ENCODE results near the gene NOP14.

The NOP14 gene

DNA sequence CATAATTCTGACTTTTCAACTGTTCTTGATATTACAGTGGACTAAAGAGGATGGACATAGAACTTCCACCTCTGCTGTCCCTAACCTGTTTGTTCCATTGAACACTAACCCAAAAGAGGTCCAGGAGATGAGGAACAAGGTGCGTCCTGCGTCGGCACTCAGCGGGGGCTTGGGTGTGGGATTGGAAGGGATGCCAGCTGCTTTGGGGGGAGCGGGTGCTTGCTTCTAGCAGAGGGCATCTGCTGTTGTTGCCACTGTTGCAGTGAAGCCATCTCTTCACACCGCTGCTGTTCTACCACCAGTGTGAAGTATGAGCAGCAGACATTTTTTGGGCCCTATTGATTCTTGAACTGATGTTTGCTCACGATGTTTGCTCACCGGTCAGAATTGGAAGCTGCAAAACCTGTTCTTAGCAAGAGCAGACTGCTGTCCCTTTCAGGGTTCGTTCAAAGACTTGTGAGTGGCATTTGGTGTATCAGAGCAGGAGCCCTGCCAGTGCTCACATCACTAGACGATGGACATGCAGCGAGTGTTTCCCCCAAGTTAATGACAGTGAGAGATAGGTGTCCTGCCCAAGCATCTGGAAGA, 55.4 kb downstream of the NOP14 start:
- no peak overlapping the region for H3K4me3 ChIP-seq (ENCODE audit: low read depth, low read length)
- TF ChIP-seq, protein P1, sequence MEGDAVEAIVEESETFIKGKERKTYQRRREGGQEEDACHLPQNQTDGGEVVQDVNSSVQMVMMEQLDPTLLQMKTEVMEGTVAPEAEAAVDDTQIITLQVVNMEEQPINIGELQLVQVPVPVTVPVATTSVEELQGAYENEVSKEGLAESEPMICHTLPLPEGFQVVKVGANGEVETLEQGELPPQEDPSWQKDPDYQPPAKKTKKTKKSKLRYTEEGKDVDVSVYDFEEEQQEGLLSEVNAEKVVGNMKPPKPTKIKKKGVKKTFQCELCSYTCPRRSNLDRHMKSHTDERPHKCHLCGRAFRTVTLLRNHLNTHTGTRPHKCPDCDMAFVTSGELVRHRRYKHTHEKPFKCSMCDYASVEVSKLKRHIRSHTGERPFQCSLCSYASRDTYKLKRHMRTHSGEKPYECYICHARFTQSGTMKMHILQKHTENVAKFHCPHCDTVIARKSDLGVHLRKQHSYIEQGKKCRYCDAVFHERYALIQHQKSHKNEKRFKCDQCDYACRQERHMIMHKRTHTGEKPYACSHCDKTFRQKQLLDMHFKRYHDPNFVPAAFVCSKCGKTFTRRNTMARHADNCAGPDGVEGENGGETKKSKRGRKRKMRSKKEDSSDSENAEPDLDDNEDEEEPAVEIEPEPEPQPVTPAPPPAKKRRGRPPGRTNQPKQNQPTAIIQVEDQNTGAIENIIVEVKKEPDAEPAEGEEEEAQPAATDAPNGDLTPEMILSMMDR (IDR thresholded peaks at IDR 0.05; ENCODE audit: low read depth, low read length), result no peak

DNA sequence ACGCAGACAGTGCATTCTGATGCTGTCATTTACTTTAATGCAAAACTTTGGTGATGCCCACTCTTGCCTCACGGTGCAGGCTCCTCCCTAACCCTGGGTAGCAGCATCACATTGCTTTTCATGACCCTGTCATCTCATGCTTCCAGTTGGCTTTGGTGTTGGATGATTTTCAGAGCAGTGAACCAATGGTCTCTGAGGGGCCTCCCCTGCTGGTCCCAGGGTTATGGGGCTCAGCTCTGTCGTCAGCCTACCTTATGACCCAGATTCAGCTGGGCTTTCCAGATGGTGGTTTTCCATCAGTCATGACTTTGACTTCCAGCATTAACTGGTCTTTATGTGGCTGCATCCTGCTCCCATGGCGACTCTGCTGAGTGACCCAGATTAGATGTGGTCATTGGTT, 56.0 kb downstream of the NOP14 start:
- H3K4me3 ChIP-seq (ENCODE audit: low read depth, low read length), result no peak overlapping the region
- TF ChIP-seq, protein P1 (IDR thresholded peaks at IDR 0.05; ENCODE audit: low read depth, low read length), result no peak

DNA sequence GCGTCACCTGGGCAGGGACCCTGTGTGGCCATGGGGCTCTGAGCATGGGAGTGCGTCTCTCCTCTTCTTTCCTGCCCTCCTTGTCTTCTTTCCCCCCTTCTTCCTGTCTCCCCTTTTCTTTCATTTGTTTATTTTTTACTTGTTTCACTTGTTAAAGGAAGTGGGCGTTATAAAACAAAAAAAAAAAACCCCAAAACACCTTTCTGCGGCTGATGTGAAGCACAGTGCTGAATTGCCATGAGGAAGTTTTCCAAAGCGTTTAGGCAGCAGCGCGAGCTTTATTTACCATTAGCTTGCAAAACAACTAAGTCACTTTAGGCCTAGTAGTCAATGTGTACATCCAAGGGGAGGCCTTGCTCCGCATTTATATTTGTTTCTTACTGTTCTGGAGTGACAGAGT, 57.0 kb downstream of the NOP14 start:
- no peak overlapping the region for H3K4me3 ChIP-seq (ENCODE audit: low read depth, low read length)
- TF ChIP-seq, protein P1 (IDR thresholded peaks at IDR 0.05; ENCODE audit: low read depth, low read length), result no peak

DNA sequence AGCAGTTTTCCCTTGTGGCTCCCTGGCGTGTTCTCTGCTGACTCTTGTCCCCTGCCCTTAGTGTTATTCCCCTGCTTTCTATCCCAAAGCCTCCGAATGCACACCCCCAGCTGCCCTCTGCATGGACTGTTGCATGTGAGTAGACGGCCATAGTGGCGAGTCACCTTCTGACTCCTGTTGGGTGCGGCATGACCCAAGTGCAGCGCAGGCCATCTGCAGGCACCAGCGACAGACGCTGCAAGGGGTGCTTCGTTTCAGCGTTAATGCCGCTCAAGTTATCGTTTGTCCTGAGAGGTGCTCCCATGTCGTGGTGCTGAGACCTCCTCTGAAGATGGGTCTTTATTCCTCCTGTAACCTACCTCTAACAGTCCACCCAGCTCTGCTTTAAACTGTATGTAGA, 57.7 kb downstream of the NOP14 start:
- TF ChIP-seq, protein P1 (IDR thresholded peaks at IDR 0.05; ENCODE audit: low read depth, low read length), result no peak
- H3K4me3 ChIP-seq (ENCODE audit: low read depth, low read length), result no peak overlapping the region

DNA sequence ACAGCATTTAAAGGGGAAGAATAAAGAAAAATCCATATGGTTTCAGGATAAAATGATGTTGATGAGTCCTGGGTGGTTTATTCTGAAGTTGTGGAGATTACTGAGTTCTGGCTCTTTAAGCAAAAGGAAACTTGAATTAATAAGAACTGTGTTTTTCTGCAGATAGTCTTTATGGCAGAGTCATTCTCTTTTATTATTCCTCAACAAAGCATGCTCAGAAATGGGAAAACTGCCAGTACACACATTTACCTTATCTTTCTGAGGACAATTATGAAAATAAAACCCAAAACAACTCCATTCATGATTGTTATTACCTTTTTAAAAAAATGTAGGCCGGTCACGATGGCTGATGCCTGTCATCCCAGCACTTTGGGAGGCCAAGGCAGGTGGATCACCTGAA, 61.1 kb downstream of the NOP14 start:
- H3K4me3 ChIP-seq (ENCODE audit: low read depth, low read length), result no peak overlapping the region
- TF ChIP-seq, protein P1 (IDR thresholded peaks at IDR 0.05; ENCODE audit: low read depth, low read length), result no peak

- TF ChIP-seq, protein P1 (IDR thresholded peaks at IDR 0.05; ENCODE audit: low read depth, low read length), result no peak
- H3K4me3 ChIP-seq (ENCODE audit: low read depth, low read length), result no peak overlapping the region
Observed at GRCh38 chr4:2901186-2901585, 62.0 kb downstream of the NOP14 start.

- TF ChIP-seq, protein P1 (IDR thresholded peaks at IDR 0.05; ENCODE audit: low read depth, low read length), result no peak
- no peak overlapping the region for H3K4me3 ChIP-seq (ENCODE audit: low read depth, low read length)
Observed at GRCh38 chr4:2900741-2901140, 62.5 kb downstream of the NOP14 start.
